HG03457 (cell line): Measurements from ENCODE around the gene PTH1R.

Source experiments
- ATAC-seq: cut with Tn5 transposase; IDR thresholded peaks from one replicate; pipeline ENCODE4 v1.9.1; 2021; ENCODE audit warnings: moderate number of reproducible peaks; ENCODE audit not compliant: unreplicated experiment

Gene PTH1R

GRCh38 chr3:46942481-46943236 is 65.1 kb downstream of the PTH1R start:
- no peak for ATAC-seq

GRCh38 chr3:46943237-46944187 is 66.0 kb downstream of the PTH1R start:
- ATAC-seq = no peak

GRCh38 chr3:46944191-46944590 is 66.7 kb downstream of the PTH1R start:
- ATAC-seq = no peak

GRCh38 chr3:46946416-46946815 is 68.9 kb downstream of the PTH1R start:
- no peak for ATAC-seq

GRCh38 chr3:46946856-46947545 is 69.5 kb downstream of the PTH1R start:
- no peak for ATAC-seq

GRCh38 chr3:46947546-46947901 is 70.0 kb downstream of the PTH1R start:
- no peak for ATAC-seq

GRCh38 chr3:46947981-46948791 is 70.7 kb downstream of the PTH1R start:
- no peak for ATAC-seq

GRCh38 chr3:46948830-46949671 is 71.5 kb downstream of the PTH1R start:
- ATAC-seq = no peak

GRCh38 chr3:46950177-46950576 is 72.7 kb downstream of the PTH1R start:
- ATAC-seq = no peak

GRCh38 chr3:46950650-46951241 is 73.2 kb downstream of the PTH1R start:
- no peak for ATAC-seq

GRCh38 chr3:46952813-46953212 is 75.3 kb downstream of the PTH1R start:
- ATAC-seq = no peak
